ENCODE measurements around the gene CCDC88C.
"Not testable (repeated sequence)": the region's sequence is repeated elsewhere in the genome, so short reads cannot be mapped to it uniquely, and the experiment has no call there.

The CCDC88C gene

GRCh38 chr14:91264151-91265150 is 153.2 kb downstream of the CCDC88C start:
- DNase-seq = peak; percentile 46

GRCh38 chr14:91263329-91263728 is 154.3 kb downstream of the CCDC88C start:
- DNase-seq = no peak

GRCh38 chr14:91261986-91262549 is 155.6 kb downstream of the CCDC88C start:
- DNase-seq = no peak

GRCh38 chr14:91261115-91261514 is 156.5 kb downstream of the CCDC88C start:
- DNase-seq = peak; percentile 64

- DNase-seq = no peak
Observed at GRCh38 chr14:91258876-91259275, 158.7 kb downstream of the CCDC88C start.

- peak; percentile 33 for DNase-seq
Observed at GRCh38 chr14:91258011-91258618, 159.5 kb downstream of the CCDC88C start.

GRCh38 chr14:91257328-91258010 is 160.2 kb downstream of the CCDC88C start:
- DNase-seq = no peak

GRCh38 chr14:91256661-91257060 is 161.0 kb downstream of the CCDC88C start:
- DNase-seq = no peak

GRCh38 chr14:91255026-91255695 is 162.5 kb downstream of the CCDC88C start:
- no peak for DNase-seq

GRCh38 chr14:91254461-91254860 is 163.2 kb downstream of the CCDC88C start:
- peak; percentile 27 for DNase-seq

- DNase-seq = peak; percentile 15
Observed at GRCh38 chr14:91253795-91254323, 163.8 kb downstream of the CCDC88C start.

- DNase-seq = peak; percentile 56
Observed at GRCh38 chr14:91252871-91253794, 164.5 kb downstream of the CCDC88C start.

GRCh38 chr14:91250912-91251311 is 166.7 kb downstream of the CCDC88C start:
- DNase-seq = no peak

GRCh38 chr14:91249841-91250616 is 167.6 kb downstream of the CCDC88C start:
- DNase-seq = peak; percentile 48

GRCh38 chr14:91246051-91246852 is 171.4 kb downstream of the CCDC88C start:
- DNase-seq = peak; percentile 82

GRCh38 chr14:91245616-91246015 is 172.0 kb downstream of the CCDC88C start:
- DNase-seq = not testable (repeated sequence)

- peak; percentile 76 for DNase-seq
Observed at GRCh38 chr14:91245029-91245428, 172.6 kb downstream of the CCDC88C start.

- peak; percentile 40 for DNase-seq
Observed at GRCh38 chr14:91244501-91244901, 173.1 kb downstream of the CCDC88C start, which contains the start of gene GPR68. Gene GPR68, minus strand, starts transcription at chr14:91244704. Its CDS starts 9,654 bp downstream, at chr14:91235050.

GRCh38 chr14:91243074-91243471 is 174.5 kb downstream of the CCDC88C start:
- DNase-seq = peak; percentile 30
